Measurements from ENCODE around the gene AGAP1. TPM values are rescaled to one million over a fixed set of nuclear protein-coding genes. Genes with fewer than 3 reads are reported as not detected.

The AGAP1 gene
- total RNA-seq, 1 donor, result 12.3 TPM

- no peak overlapping the region for H3K4me3 ChIP-seq (ENCODE audit: low read depth, low read length)
- TF ChIP-seq CTCF (IDR thresholded peaks at IDR 0.05; ENCODE audit: insufficient read depth, low read length), result no peak
- DNase-seq (ENCODE audit: low read depth), result no peak
Observed at GRCh38 chr2:235909358-235909757, 415.5 kb downstream of the AGAP1 start.

- no peak overlapping the region for H3K4me3 ChIP-seq (ENCODE audit: low read depth, low read length)
- DNase-seq (ENCODE audit: low read depth), result no peak
- TF ChIP-seq CTCF (IDR thresholded peaks at IDR 0.05; ENCODE audit: insufficient read depth, low read length), result no peak
Observed at GRCh38 chr2:235910067-235910466, 416.2 kb downstream of the AGAP1 start.

- TF ChIP-seq CTCF (IDR thresholded peaks at IDR 0.05; ENCODE audit: insufficient read depth, low read length), result no peak
- no peak for DNase-seq (ENCODE audit: low read depth)
- no peak overlapping the region for H3K4me3 ChIP-seq (ENCODE audit: low read depth, low read length)
Observed at GRCh38 chr2:235911125-235911524, 417.3 kb downstream of the AGAP1 start.

- TF ChIP-seq CTCF (IDR thresholded peaks at IDR 0.05; ENCODE audit: insufficient read depth, low read length), result no peak
- DNase-seq (ENCODE audit: low read depth), result no peak
- no peak overlapping the region for H3K4me3 ChIP-seq (ENCODE audit: low read depth, low read length)
Observed at GRCh38 chr2:235911633-235912233, 417.9 kb downstream of the AGAP1 start.

- no peak overlapping the region for H3K4me3 ChIP-seq (ENCODE audit: low read depth, low read length)
- no peak for DNase-seq (ENCODE audit: low read depth)
- no peak for TF ChIP-seq CTCF (IDR thresholded peaks at IDR 0.05; ENCODE audit: insufficient read depth, low read length)
Observed at GRCh38 chr2:235914756-235915155, 420.9 kb downstream of the AGAP1 start.

- H3K4me3 ChIP-seq (ENCODE audit: low read depth, low read length), result no peak overlapping the region
- no peak for DNase-seq (ENCODE audit: low read depth)
- TF ChIP-seq CTCF (IDR thresholded peaks at IDR 0.05; ENCODE audit: insufficient read depth, low read length), result no peak
Observed at GRCh38 chr2:235917506-235917905, 423.7 kb downstream of the AGAP1 start.

GRCh38 chr2:235918876-235919275 is 425.0 kb downstream of the AGAP1 start:
- DNase-seq (ENCODE audit: low read depth), result no peak
- TF ChIP-seq CTCF (IDR thresholded peaks at IDR 0.05; ENCODE audit: insufficient read depth, low read length), result no peak

More at GRCh38 chr2:235918876-235919275, 425.0 kb downstream of the AGAP1 start:
- H3K4me3 ChIP-seq (ENCODE audit: low read depth, low read length), result no peak overlapping the region
